HEK293T (cell line): ENCODE data around the gene BCAS1.

Experiments
- CTCF ChIA-PET: fragments of 350-600 bp; formaldehyde crosslinking; extraction: SDS; loops from one replicate; lab custom pipeline; 2021; ENCODE audit warnings: antibody characterized with exemption, inconsistent platforms; lab: Yijun Ruan, JAX
- POLR2A ChIA-PET: fragments of 350-600 bp; formaldehyde crosslinking; extraction: SDS; loops from one replicate; lab custom pipeline; 2020; ENCODE audit warnings: antibody characterized with exemption, inconsistent platforms; lab: Yijun Ruan, JAX
- DNase-seq: peaks from one replicate; pipeline ENCODE4 v3.0.0; 2012; ENCODE audit warnings: mixed read lengths; ENCODE audit errors: extremely low spot score
- ARNT ChIP-seq: fragments of 450-650 bp; IDR thresholded peaks from 2 replicates; pipeline ENCODE4 v1.6.1; 2017; ENCODE audit warnings: mild to moderate bottlenecking
- BHLHE40 ChIP-seq: fragments of 450-650 bp; IDR thresholded peaks from 2 replicates; pipeline ENCODE4 v1.6.1; 2016; ENCODE audit warnings: mild to moderate bottlenecking, moderate library complexity, borderline replicate concordance
- CTBP1 ChIP-seq: fragments of 450-650 bp; IDR thresholded peaks from 2 replicates; pipeline ENCODE4 v1.6.1; 2016; ENCODE audit warnings: borderline replicate concordance
- ELF4 ChIP-seq: fragments of 450-650 bp; IDR thresholded peaks from 2 replicates; pipeline ENCODE4 v1.6.1; 2017; ENCODE audit warnings: antibody characterized with exemption
- FOXA1 ChIP-seq: fragments of 450-650 bp; IDR thresholded peaks from 2 replicates; pipeline ENCODE4 v1.6.1; 2016; ENCODE audit warnings: mild to moderate bottlenecking
- FOXK2 ChIP-seq: fragments of 450-650 bp; IDR thresholded peaks from 2 replicates; pipeline ENCODE4 v1.6.1; 2016; ENCODE audit warnings: mild to moderate bottlenecking
- FOXM1 ChIP-seq: fragments of 450-650 bp; IDR thresholded peaks from 2 replicates; pipeline ENCODE4 v1.6.1; 2017; ENCODE audit warnings: mild to moderate bottlenecking, borderline replicate concordance
- HDGF ChIP-seq: fragments of 450-650 bp; IDR thresholded peaks from 2 replicates; pipeline ENCODE4 v1.6.1; 2017; ENCODE audit warnings: antibody characterized with exemption, borderline replicate concordance
- L3MBTL2 ChIP-seq: fragments of 450-650 bp; conservative IDR thresholded peaks from 2 replicates; pipeline ENCODE4 v1.6.1; 2016; ENCODE audit warnings: mild to moderate bottlenecking
- LEF1 ChIP-seq: fragments of 450-650 bp; IDR thresholded peaks from 2 replicates; pipeline ENCODE4 v1.6.1; 2017; ENCODE audit warnings: mild to moderate bottlenecking, borderline replicate concordance
- NFRKB ChIP-seq: fragments of 450-650 bp; IDR thresholded peaks from 2 replicates; pipeline ENCODE4 v1.6.1; 2016; ENCODE audit warnings: mild to moderate bottlenecking, moderate library complexity
- PKNOX1 ChIP-seq: fragments of 450-650 bp; IDR thresholded peaks from 2 replicates; pipeline ENCODE4 v1.6.1; 2016
- SP1 ChIP-seq: fragments of 450-650 bp; IDR thresholded peaks from 2 replicates; pipeline ENCODE4 v1.6.1; 2017
- SUZ12 ChIP-seq: fragments of 450-650 bp; IDR thresholded peaks from 2 replicates; pipeline ENCODE4 v1.6.1; 2016; ENCODE audit warnings: mild to moderate bottlenecking
- TARDBP ChIP-seq: fragments of 450-650 bp; IDR thresholded peaks from 2 replicates; pipeline ENCODE4 v1.6.1; 2016
- ZNF384 ChIP-seq: fragments of 450-650 bp; IDR thresholded peaks from 2 replicates; pipeline ENCODE4 v1.6.1; 2016

The BCAS1 gene

GRCh38 chr20:53895385-53895755 is 175.0 kb downstream of the BCAS1 start:
- no peak for DNase-seq
- TF ChIP-seq PKNOX1 (no peak), LEF1 (no peak), BHLHE40 (no peak)
- ChIA-PET POLR2A (no interaction called here), CTCF (no interaction called here)

GRCh38 chr20:53894707-53895384 is 175.5 kb downstream of the BCAS1 start:
- no peak for DNase-seq
- ChIA-PET CTCF (no interaction called here), POLR2A (no interaction called here)
- TF ChIP-seq SP1 (no peak), ZNF384 (no peak), PKNOX1 (no peak), LEF1 (no peak), NFRKB (no peak), SUZ12 (no peak), L3MBTL2 (no peak), HDGF (no peak), BHLHE40 (no peak), FOXK2 (no peak), ELF4 (no peak), FOXM1 (no peak), ARNT (no peak), TARDBP (no peak), CTBP1 (no peak), FOXA1 (no peak)
